ENCODE results near the gene PMF1.

The PMF1 gene

DNA sequence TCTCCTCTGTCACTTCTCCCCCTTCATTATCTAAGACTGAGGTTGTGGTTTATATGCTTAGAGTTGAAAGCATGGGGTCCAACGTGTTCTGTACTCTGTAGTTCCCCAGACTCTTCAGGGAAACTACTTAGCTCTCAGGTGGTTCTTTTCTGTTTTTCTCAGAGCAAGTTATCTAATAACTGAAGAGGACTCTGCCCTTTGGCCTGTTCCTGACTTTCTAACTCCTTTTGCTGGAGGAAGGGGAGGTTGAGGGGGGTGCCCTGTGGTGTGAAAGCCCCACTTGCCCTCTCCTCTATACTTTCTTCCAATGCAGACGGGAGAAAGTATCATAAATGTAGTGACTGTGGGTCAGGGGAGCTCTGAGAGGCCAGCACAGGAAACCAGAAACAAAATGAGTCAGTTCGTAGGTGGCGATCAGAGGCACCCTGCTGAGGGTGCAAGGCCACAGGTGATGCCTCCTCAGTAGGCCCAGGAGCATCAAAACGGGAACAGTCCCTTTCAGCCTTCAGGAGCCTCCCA, 13.9 kb upstream of the PMF1 start:
- TF ChIP-seq, protein P1, sequence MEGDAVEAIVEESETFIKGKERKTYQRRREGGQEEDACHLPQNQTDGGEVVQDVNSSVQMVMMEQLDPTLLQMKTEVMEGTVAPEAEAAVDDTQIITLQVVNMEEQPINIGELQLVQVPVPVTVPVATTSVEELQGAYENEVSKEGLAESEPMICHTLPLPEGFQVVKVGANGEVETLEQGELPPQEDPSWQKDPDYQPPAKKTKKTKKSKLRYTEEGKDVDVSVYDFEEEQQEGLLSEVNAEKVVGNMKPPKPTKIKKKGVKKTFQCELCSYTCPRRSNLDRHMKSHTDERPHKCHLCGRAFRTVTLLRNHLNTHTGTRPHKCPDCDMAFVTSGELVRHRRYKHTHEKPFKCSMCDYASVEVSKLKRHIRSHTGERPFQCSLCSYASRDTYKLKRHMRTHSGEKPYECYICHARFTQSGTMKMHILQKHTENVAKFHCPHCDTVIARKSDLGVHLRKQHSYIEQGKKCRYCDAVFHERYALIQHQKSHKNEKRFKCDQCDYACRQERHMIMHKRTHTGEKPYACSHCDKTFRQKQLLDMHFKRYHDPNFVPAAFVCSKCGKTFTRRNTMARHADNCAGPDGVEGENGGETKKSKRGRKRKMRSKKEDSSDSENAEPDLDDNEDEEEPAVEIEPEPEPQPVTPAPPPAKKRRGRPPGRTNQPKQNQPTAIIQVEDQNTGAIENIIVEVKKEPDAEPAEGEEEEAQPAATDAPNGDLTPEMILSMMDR (conservative IDR thresholded peaks at IDR 0.05; ENCODE audit: low read depth) = no peak
- POLR2A ChIA-PET (ENCODE audit: low non-redundant PET) = no interaction called here
- no peak for DNase-seq (ENCODE audit: low spot score)
- CTCF ChIA-PET = interaction anchor here (0.7 kb wide), 1 partner anchor 260 kb away, joined by 3 read pairs; no protein-coding TSS in a partner anchor
- H3K27ac ChIP-seq = no peak overlapping the region

DNA sequence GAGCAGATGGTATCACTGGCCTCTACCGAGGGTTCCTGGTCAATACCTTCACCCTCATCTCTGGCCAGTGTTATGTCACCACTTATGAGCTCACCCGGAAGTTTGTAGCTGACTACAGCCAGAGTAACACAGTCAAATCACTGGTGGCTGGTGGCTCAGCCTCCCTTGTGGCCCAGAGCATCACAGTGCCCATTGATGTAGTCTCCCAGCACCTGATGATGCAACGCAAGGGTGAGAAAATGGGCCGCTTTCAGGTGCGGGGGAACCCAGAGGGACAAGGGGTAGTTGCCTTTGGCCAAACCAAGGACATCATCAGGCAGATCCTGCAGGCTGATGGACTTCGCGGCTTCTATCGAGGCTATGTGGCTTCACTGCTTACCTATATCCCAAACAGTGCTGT, 12.8 kb upstream of the PMF1 start:
- TF ChIP-seq, protein P1 (conservative IDR thresholded peaks at IDR 0.05; ENCODE audit: low read depth) = no peak
- no peak for DNase-seq (ENCODE audit: low spot score)
- POLR2A ChIA-PET (ENCODE audit: low non-redundant PET) = no interaction called here
- no peak overlapping the region for H3K27ac ChIP-seq
- CTCF ChIA-PET = interaction anchor here (0.6 to 1.0 kb wide), 2 partner anchors 42 to 71 kb away, joined by 3 to 4 read pairs; no protein-coding TSS in a partner anchor

DNA sequence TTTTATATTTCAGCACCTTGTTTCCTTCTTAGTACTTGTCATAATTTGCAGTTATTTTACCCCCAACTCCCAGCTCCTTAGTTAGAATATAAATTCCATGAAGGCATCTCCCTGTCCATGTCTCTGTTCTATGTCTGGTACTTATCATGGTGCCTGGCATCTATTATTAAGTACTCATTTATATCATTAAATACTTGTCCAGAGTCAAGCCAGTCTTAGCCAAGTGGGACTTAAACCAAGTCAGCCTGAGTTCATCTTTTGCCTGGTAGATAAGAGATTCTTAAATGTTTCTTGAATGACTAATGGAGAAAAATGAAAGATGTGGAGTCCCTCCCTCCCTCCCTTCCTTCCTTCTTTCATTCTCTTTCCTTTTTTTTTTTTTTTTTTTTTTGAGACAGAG, 9.5 kb upstream of the PMF1 start:
- H3K27ac ChIP-seq = no peak overlapping the region
- ChIA-PET POLR2A (ENCODE audit: low non-redundant PET) (no interaction called here), CTCF (no interaction called here)
- TF ChIP-seq, protein P1 (conservative IDR thresholded peaks at IDR 0.05; ENCODE audit: low read depth) = no peak
- no peak for DNase-seq (ENCODE audit: low spot score)

DNA sequence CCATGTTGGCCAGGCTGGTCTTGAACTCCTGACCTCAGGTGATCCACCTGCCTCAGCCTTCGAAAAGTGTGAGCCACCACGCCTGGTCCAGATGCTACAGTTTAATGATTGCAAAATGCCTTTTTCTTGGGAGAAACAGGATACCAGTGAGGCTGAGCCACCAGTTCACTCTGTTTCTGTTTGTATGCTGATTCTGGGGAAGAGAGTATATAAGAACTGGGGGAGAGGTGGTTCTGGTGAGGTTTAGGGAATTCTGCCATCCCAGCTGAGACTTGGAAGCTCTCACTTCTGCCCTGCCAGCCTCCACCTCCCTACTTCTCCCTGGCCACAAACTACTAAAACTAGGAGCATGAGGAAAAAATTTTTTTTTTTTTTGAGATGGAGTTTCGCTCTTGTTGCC, 8.1 kb upstream of the PMF1 start:
- POLR2A ChIA-PET (ENCODE audit: low non-redundant PET) = interaction anchor here (0.5 to 0.6 kb wide), 2 partner anchors 26 to 249 kb away, joined by 4 read pairs; no protein-coding TSS in a partner anchor
- DNase-seq (ENCODE audit: low spot score) = no peak
- TF ChIP-seq, protein P1 (conservative IDR thresholded peaks at IDR 0.05; ENCODE audit: low read depth) = no peak
- CTCF ChIA-PET = no interaction called here
- H3K27ac ChIP-seq = peak overlapping the region; percentile 7; the same call in 1 of the 2 replicates

DNA sequence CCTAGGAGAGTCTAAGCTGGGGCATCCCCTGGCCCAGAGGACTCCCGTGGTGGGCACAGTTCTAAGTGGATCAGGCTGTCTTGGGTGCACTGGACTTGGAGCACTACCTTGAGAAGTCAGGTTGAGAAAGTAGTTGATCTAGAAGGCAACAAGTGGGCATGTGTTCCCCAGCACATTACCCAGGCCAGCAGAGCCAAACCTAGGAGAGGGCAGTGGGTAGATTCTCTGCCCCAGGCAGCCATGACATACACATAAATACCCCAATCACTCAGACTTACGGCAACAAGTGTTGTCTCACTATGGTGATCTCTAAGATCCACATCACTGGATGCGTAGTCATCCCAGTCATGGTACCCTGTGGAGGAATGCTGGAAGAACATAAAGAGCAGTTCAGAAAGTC, 1.6 kb upstream of the PMF1 start:
- H3K27ac ChIP-seq = peak overlapping the region; percentile 36
- CTCF ChIA-PET = interaction anchor here (0.7 kb wide), 1 partner anchor 12 kb away, joined by 3 read pairs; no protein-coding TSS in a partner anchor
- DNase-seq (ENCODE audit: low spot score) = no peak
- POLR2A ChIA-PET (ENCODE audit: low non-redundant PET) = no interaction called here
- TF ChIP-seq, protein P1 (conservative IDR thresholded peaks at IDR 0.05; ENCODE audit: low read depth) = no peak

DNA sequence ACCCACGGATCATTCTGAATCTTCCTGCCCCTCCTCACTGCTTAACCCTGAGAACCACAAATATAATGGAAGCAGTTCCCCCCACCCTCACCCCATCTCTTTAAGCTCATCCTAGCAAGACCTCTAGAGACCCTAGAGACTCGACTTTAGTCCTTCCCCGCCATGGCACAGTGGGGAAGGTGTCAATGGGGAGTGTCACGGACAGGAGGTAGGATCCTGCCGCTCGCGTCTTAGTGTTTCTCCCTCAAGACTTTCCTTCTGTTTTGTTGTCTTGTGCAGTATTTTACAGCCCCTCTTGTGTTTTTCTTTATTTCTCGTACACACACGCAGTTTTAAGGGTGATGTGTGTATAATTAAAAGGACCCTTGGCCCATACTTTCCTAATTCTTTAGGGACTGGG, 677 bp upstream of the PMF1 start:
- no peak for DNase-seq (ENCODE audit: low spot score)
- CTCF ChIA-PET = interaction anchor here (0.6 to 1.0 kb wide), 2 partner anchors 116 to 335 kb away, joined by 3 to 5 read pairs; no protein-coding TSS in a partner anchor
- TF ChIP-seq, protein P1 (conservative IDR thresholded peaks at IDR 0.05; ENCODE audit: low read depth) = no peak
- POLR2A ChIA-PET (ENCODE audit: low non-redundant PET) = interaction anchor here (0.9 to 1.0 kb wide), 2 partner anchors 98 to 162 kb away, joined by 3 read pairs; no protein-coding TSS in a partner anchor
- peak overlapping the region; percentile 93; the same call in 1 of the 2 replicates for H3K27ac ChIP-seq

Data from RWPE1 (cell line).